H7 (cell line): ENCODE measurements around the gene MCEE. TPM values are rescaled to one million over a fixed set of nuclear protein-coding genes. Genes with fewer than 3 reads are reported as not detected.

Experiments
- DNase-seq: peaks from one replicate; pipeline ENCODE4 v3.0.0; 2012
- H3K27me3 ChIP-seq: 2 replicates; pipeline ENCODE4 v1.6.0; 2011; ENCODE audit warnings: mild to moderate bottlenecking, low read length; ENCODE audit not compliant: control insufficient read depth, insufficient read depth
- H3K36me3 ChIP-seq: replicated peaks from 2 replicates; pipeline ENCODE4 v1.5.1; 2011; ENCODE audit warnings: low read length; ENCODE audit not compliant: control insufficient read depth, insufficient read depth
- H3K4me3 ChIP-seq: 2 replicates; pipeline ENCODE4 v1.5.1; 2011; ENCODE audit warnings: low read depth, mild to moderate bottlenecking, control low read depth, low read length, moderate library complexity; ENCODE audit not compliant: insufficient read depth
- total RNA-seq: library from RNA; depleted of rRNA; stranded (reverse); fragments of >200 nt; shearing (Covaris generic); gene quantifications from 2 replicates; pipeline ENCODE4 v1.2.3, GENCODE V29; 2014

Gene MCEE
- total RNA-seq, 1 experiment from 2014 or later: 11.2 TPM

- Histone ChIP-seq H3K4me3 (no peak overlapping the region), H3K36me3 (peaks cover 12% of the 10 kb centered on the region), H3K27me3 (no peaks in the 10 kb centered on the region)
- no peak for DNase-seq
These were observed 51.4 kb downstream of the MCEE start for GRCh38 chr2:71078624-71079023.

GRCh38 chr2:71074893-71075395 is 55.1 kb downstream of the MCEE start:
- no peak overlapping the region for H3K4me3 ChIP-seq
- H3K27me3 ChIP-seq: no peaks in the 10 kb centered on the region
- peaks cover 21% of the 10 kb centered on the region for H3K36me3 ChIP-seq
- DNase-seq: no peak

- H3K36me3 ChIP-seq: peaks cover 17% of the 10 kb centered on the region
- DNase-seq: no peak
- no peaks in the 10 kb centered on the region for H3K27me3 ChIP-seq
- H3K4me3 ChIP-seq: no peak overlapping the region
These were observed 56.6 kb downstream of the MCEE start for GRCh38 chr2:71073475-71073874.

- no peak for DNase-seq
- Histone ChIP-seq H3K27me3 (no peaks in the 10 kb centered on the region), H3K36me3 (peaks cover 16% of the 10 kb centered on the region), H3K4me3 (no peak overlapping the region)
These were observed 57.5 kb downstream of the MCEE start for GRCh38 chr2:71072492-71072891.

- Histone ChIP-seq H3K4me3 (no peak overlapping the region), H3K27me3 (no peaks in the 10 kb centered on the region), H3K36me3 (peaks cover 15% of the 10 kb centered on the region)
- peak; percentile 49 for DNase-seq
These were observed 58.2 kb downstream of the MCEE start for GRCh38 chr2:71071681-71072398.

- Histone ChIP-seq H3K27me3 (no peaks in the 10 kb centered on the region), H3K4me3 (no peak overlapping the region), H3K36me3 (peaks cover 12% of the 10 kb centered on the region)
- DNase-seq: peak; percentile 81
These were observed 59.5 kb downstream of the MCEE start for GRCh38 chr2:71070294-71071093.

GRCh38 chr2:71069376-71069775 is 60.7 kb downstream of the MCEE start:
- peak overlapping the region; percentile 91 for H3K4me3 ChIP-seq
- peaks cover 12% of the 10 kb centered on the region for H3K36me3 ChIP-seq
- no peaks in the 10 kb centered on the region for H3K27me3 ChIP-seq
- no peak for DNase-seq

- peak within 1 kb of the TSS; percentile 91 for H3K4me3 ChIP-seq
- no peaks in the 10 kb centered on the region for H3K27me3 ChIP-seq
- DNase-seq: peak; percentile 99
- H3K36me3 ChIP-seq: peaks cover 7% of the 10 kb centered on the region
These were observed 61.6 kb downstream of the MCEE start, which contains the start of gene NAGK for GRCh38 chr2:71068218-71069035. TSS of gene NAGK (plus strand) at chr2:71068648. CDS start at chr2:71068684, 36 bp downstream.

- Histone ChIP-seq H3K27me3 (no peaks in the 10 kb centered on the region), H3K4me3 (peak overlapping the region; percentile 91), H3K36me3 (peaks cover 2% of the 10 kb centered on the region; the same call in 1 of the 2 replicates)
- peak; percentile 73 for DNase-seq
These were observed 62.3 kb downstream of the MCEE start for GRCh38 chr2:71067567-71068217.

- Histone ChIP-seq H3K27me3 (no peaks in the 10 kb centered on the region), H3K4me3 (no peak overlapping the region), H3K36me3 (no peaks in the 10 kb centered on the region)
- no peak for DNase-seq
These were observed 63.2 kb downstream of the MCEE start for GRCh38 chr2:71066856-71067255.

GRCh38 chr2:71064754-71065621 is 65.0 kb downstream of the MCEE start:
- no peak overlapping the region for H3K4me3 ChIP-seq
- H3K36me3 ChIP-seq: no peaks in the 10 kb centered on the region
- peaks cover 2% of the 10 kb centered on the region for H3K27me3 ChIP-seq
- DNase-seq: no peak

- no peak for DNase-seq
- Histone ChIP-seq H3K27me3 (peaks cover 2% of the 10 kb centered on the region), H3K36me3 (no peaks in the 10 kb centered on the region), H3K4me3 (no peak overlapping the region)
These were observed 65.9 kb downstream of the MCEE start for GRCh38 chr2:71064110-71064611.

- no peak for DNase-seq
- peaks cover 2% of the 10 kb centered on the region for H3K27me3 ChIP-seq
- H3K36me3 ChIP-seq: no peaks in the 10 kb centered on the region
- H3K4me3 ChIP-seq: no peak overlapping the region
These were observed 66.8 kb downstream of the MCEE start for GRCh38 chr2:71063216-71063615.
